GM12878 (cell line): ENCODE results near the gene BRD1. TPM values are rescaled to one million over a fixed set of nuclear protein-coding genes. Genes with fewer than 3 reads are reported as not detected.

Experiments used
- ATAC-seq: fragments of 200-7000 bp; cut with Tn5 transposase; 3 replicates; pipeline ENCODE4 v1.9.1; 2020; ENCODE audit warnings: mild to moderate bottlenecking, moderate library complexity
- BruUV-seq: library from RNA; stranded (reverse); fragments of 400-500 nt; replicated peaks from 2 replicates; lab custom pipeline; 2021; lab: Mats Ljungman, UMichigan
- CTCF ChIA-PET: fragments of 300-600 bp; sonication (Branson Sonifier 250); formaldehyde crosslinking; extraction: SDS; loops from one replicate; lab custom pipeline; 2021; ENCODE audit warnings: inconsistent platforms; lab: Yijun Ruan, JAX
- POLR2A ChIA-PET: fragments of 350-600 bp; formaldehyde crosslinking; extraction: SDS; loops from one replicate; lab custom pipeline; 2021; ENCODE audit warnings: inconsistent platforms; lab: Charles Lee
- RAD21 ChIA-PET: fragments of 300-600 bp; sonication (Branson Sonifier 250); formaldehyde crosslinking; loops from one replicate; lab custom pipeline; 2023; ENCODE audit warnings: antibody characterized with exemption; ENCODE audit not compliant: unreplicated experiment; lab: Charles Lee
- SMC1A ChIA-PET: fragments of 300-600 bp; sonication (Branson Sonifier 250); formaldehyde crosslinking; loops from one replicate; lab custom pipeline; 2023; ENCODE audit not compliant: unreplicated experiment, uncharacterized antibody; lab: Charles Lee
- DNase-seq: peaks from one replicate; pipeline ENCODE4 v3.0.0-alpha.2; 2011; ENCODE audit warnings: low read depth, low spot score
- FAIRE-seq: peaks from 3 replicates; lab custom pipeline; 2011; peaks lifted over from hg19 to GRCh38; lab: Jason Lieb, UNC
- H2AFZ ChIP-seq: 2 replicates; pipeline ENCODE4 v1.6.0; 2011; ENCODE audit warnings: low read depth, low read length, control low read depth; ENCODE audit not compliant: control insufficient read depth
- H3K27ac ChIP-seq: 2 replicates; pipeline ENCODE4 v1.5.1; 2011; ENCODE audit warnings: control low read depth; ENCODE audit not compliant: control insufficient read depth, insufficient read depth
- H3K27me3 ChIP-seq, 2 experiments: replicated peaks in 1 of 2; 2 replicates each; pipeline versions ENCODE4 v1.6.0 to v1.6.1; 2011; ENCODE audit warnings: low read length in 1 of 2; ENCODE audit not compliant: control insufficient read depth in 2 of 2, insufficient read depth in 2 of 2
- H3K36me3 ChIP-seq, 2 experiments: 2 replicates each; pipeline ENCODE4 v1.5.1; 2011; ENCODE audit warnings: low read length in 1 of 2; ENCODE audit not compliant: control insufficient read depth in 2 of 2, insufficient read depth in 2 of 2
- H3K4me1 ChIP-seq: 2 replicates; pipeline ENCODE4 v1.6.1; 2011; ENCODE audit warnings: mild to moderate bottlenecking, low read length, moderate library complexity, mixed read lengths; ENCODE audit not compliant: control insufficient read depth, insufficient read depth
- H3K4me2 ChIP-seq: 2 replicates; pipeline ENCODE4 v1.6.0; 2011; ENCODE audit warnings: control low read depth; ENCODE audit not compliant: control insufficient read depth, insufficient read depth
- H3K4me3 ChIP-seq: fragments of 200-600 bp; sonication (generic); 2 replicates; pipeline ENCODE4 v1.5.1; 2016
- H3K79me2 ChIP-seq: 2 replicates; pipeline ENCODE4 v1.6.0; 2011; ENCODE audit warnings: low read length; ENCODE audit not compliant: control insufficient read depth, insufficient read depth
- H3K9ac ChIP-seq: 2 replicates; pipeline ENCODE4 v1.8.0; 2011; ENCODE audit warnings: low read length, control low read depth, mixed read lengths; ENCODE audit not compliant: control insufficient read depth, insufficient read depth
- H3K9me3 ChIP-seq: replicated peaks from 3 replicates; pipeline ENCODE4 v1.5.1; 2011; ENCODE audit warnings: mild to moderate bottlenecking, low read length; ENCODE audit not compliant: control insufficient read depth, insufficient read depth
- H4K20me1 ChIP-seq: 2 replicates; pipeline ENCODE4 v1.6.0; 2011; ENCODE audit not compliant: control insufficient read depth, insufficient read depth
- CUX1 ChIP-seq: IDR thresholded peaks from 2 replicates; pipeline ENCODE4 v1.6.1; 2012; ENCODE audit warnings: improper control_type of control experiment, low read depth, low read length; ENCODE audit not compliant: insufficient replicate concordance
- ELK1 ChIP-seq: IDR thresholded peaks from 2 replicates; pipeline ENCODE4 v1.6.1; 2012; ENCODE audit warnings: low read depth, low read length, improper control_type of control experiment
- EZH2 ChIP-seq: IDR thresholded peaks from 2 replicates; pipeline ENCODE4 v1.6.1; 2012; ENCODE audit warnings: low read depth, mild to moderate bottlenecking, control low read depth, inconsistent platforms, low read length, borderline replicate concordance; ENCODE audit not compliant: control insufficient read depth
- FOS ChIP-seq: IDR thresholded peaks from 3 replicates; pipeline ENCODE4 v1.6.1; 2011; ENCODE audit warnings: borderline replicate concordance; ENCODE audit not compliant: insufficient read length; ENCODE audit errors: extremely low read depth
- IKZF2 ChIP-seq, 2 experiments: fragments of 450-650 bp; IDR thresholded peaks; 2 replicates each; pipeline ENCODE4 v1.6.1; 2017; ENCODE audit warnings: mild to moderate bottlenecking in 2 of 2, moderate library complexity in 2 of 2
- MYC ChIP-seq: IDR thresholded peaks from 2 replicates; pipeline ENCODE4 v1.6.1; 2011; ENCODE audit warnings: mild to moderate bottlenecking, low read length, moderate library complexity, inconsistent platforms; ENCODE audit not compliant: insufficient read depth, insufficient replicate concordance, insufficient read length, severe bottlenecking
- NR2F1 ChIP-seq: fragments of 450-650 bp; conservative IDR thresholded peaks from 2 replicates; pipeline ENCODE4 v1.6.1; 2017; ENCODE audit warnings: mild to moderate bottlenecking
- PKNOX1 ChIP-seq: fragments of 450-650 bp; IDR thresholded peaks from 2 replicates; pipeline ENCODE4 v1.6.1; 2016; ENCODE audit warnings: mild to moderate bottlenecking
- RB1 ChIP-seq: fragments of 450-650 bp; formaldehyde crosslinking; IDR thresholded peaks from 2 replicates; pipeline ENCODE4 v1.6.1; 2017; ENCODE audit warnings: mild to moderate bottlenecking, borderline replicate concordance
- RFX5 ChIP-seq: IDR thresholded peaks from 2 replicates; pipeline ENCODE4 v1.6.1; 2011; ENCODE audit warnings: low read depth, low read length, improper control_type of control experiment
- SPI1 ChIP-seq: IDR thresholded peaks from 2 replicates; pipeline ENCODE4 v1.6.1; 2011; ENCODE audit warnings: low read depth, mild to moderate bottlenecking, low read length, moderate library complexity, borderline replicate concordance; ENCODE audit not compliant: insufficient read depth
- STAT3 ChIP-seq: IDR thresholded peaks from 2 replicates; pipeline ENCODE4 v1.6.1; 2011; ENCODE audit warnings: low read depth, low read length, improper control_type of control experiment
- SUPT20H ChIP-seq: IDR thresholded peaks from 2 replicates; pipeline ENCODE4 v1.6.1; 2011; ENCODE audit warnings: low read depth, mild to moderate bottlenecking, low read length, moderate library complexity, borderline replicate concordance; ENCODE audit not compliant: control insufficient read depth
- SUZ12 ChIP-seq: fragments of 200-600 bp; sonication (generic); IDR thresholded peaks from one replicate; pipeline ENCODE4 v1.6.1; 2018; ENCODE audit warnings: antibody characterized with exemption, mild to moderate bottlenecking; ENCODE audit not compliant: unreplicated experiment
- TCF3 ChIP-seq: IDR thresholded peaks from 2 replicates; pipeline ENCODE4 v1.6.1; 2012; ENCODE audit warnings: low read depth, mild to moderate bottlenecking, low read length, borderline replicate concordance; ENCODE audit not compliant: insufficient read depth
- WGBS: methylation state at CpG from one replicate; pipeline ENCODE4 v1.1.6; 2016; ENCODE audit warnings: low lambda C conversion rate; ENCODE audit not compliant: insufficient replicate concordance, insufficient coverage; ENCODE audit errors: missing lambda C conversion rate; 5-methylcytosine and 5-hydroxymethylcytosine counted together
- in situ Hi-C: fragments of 300-500 bp; cut with MboI; formaldehyde crosslinking; loops from 9 replicates; pipeline ENCODE4 v1.14.3; 2018; ENCODE audit warnings: mixed read lengths
- intact Hi-C: fragments of 100-400 bp; cut with micrococcal nuclease; formaldehyde crosslinking; loops from one replicate; pipeline ENCODE4 v1.14.2; 2022; ENCODE audit not compliant: unreplicated experiment
- polyA plus RNA-seq, 11 experiments: library from polyadenylated mRNA; depleted of rRNA in 4 of 11; unstranded in 6 of 11; stranded (reverse) in 5 of 11; fragments of >200 nt; fragmentation: Nextera tagmentation in 4 of 11; fragmentation: Illumina TruSeq in 1 of 11; extraction: Ambion mirVana in 4 of 11; extraction: Trizol in 1 of 11; gene quantifications; 1 replicate in 1 of 11; 2 replicates in 10 of 11; pipeline versions ENCODE4 v1.2.1 to v1.2.3, GENCODE V29; 2011 to 2016; ENCODE audit warnings: inconsistent platforms in 2 of 11, missing spikeins in 2 of 11, low read depth in 1 of 11
- total RNA-seq, 4 experiments: library from RNA; depleted of rRNA in 3 of 4; stranded (reverse); fragments of >200 nt in 3 of 4; fragmentation: Illumina TruSeq in 1 of 4; extraction: Trizol in 1 of 4; gene quantifications; 2 replicates each; pipeline versions ENCODE4 v1.2.1 to v1.2.3, GENCODE V29; 2013 to 2021

Gene BRD1
- total and polyA plus RNA-seq, 10 of the 15 experiments (the other 5 are each of a cell fraction or from before 2014, with no cell fraction given): 0.90 to 26.4 (median 7.1) TPM

DNA sequence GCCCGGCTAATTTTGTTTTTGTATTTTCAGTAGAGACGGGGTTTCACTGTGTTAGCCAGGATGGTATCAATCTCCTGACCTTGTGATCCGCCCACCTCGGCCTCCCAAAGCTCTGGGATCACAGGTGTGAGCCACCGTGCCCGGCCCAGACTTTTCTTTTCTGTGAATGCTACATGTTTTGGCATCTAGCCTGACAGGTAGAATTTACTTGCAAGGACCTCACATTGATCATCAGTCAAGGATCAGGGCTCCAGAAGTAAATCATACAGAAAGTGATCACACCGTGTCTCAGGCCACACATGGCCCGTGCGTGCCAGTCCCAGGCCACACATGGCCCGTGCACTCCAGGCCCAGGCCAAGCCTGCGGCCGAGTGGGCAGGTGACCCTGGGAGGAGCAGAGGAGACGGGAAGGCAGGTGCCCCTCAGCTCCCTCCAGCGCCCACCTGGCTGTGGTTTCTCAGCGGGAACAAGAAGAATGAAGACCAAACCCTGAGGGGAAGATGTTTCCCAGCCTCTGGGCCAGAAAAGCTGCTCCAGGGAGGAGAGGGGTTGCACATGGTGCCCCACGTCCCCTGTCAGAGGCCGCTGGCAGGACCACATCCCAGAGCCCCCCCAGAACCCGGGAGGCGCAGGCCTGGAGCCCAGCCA, 76.2 kb downstream of the BRD1 start:
- Histone ChIP-seq H3K9me3 (no peaks in the 10 kb centered on the region; the same call in 2 of the 3 replicates), H2AFZ (no peak overlapping the region), H3K27me3 (no peaks in the 10 kb centered on the region), H3K4me3 (no peak overlapping the region), H4K20me1 (no peaks in the 10 kb centered on the region), H3K79me2 (no peaks in the 10 kb centered on the region), H3K4me1 (no peaks in the 10 kb centered on the region), H3K4me2 (no peak overlapping the region), H3K9ac (no peak overlapping the region), H3K27ac (no peak overlapping the region), H3K36me3 (no peaks in the 10 kb centered on the region)
- FAIRE-seq: no peak
- RAD21 ChIA-PET: no interaction called here
- no peak for TF ChIP-seq IKZF2 (IDR thresholded peaks at IDR 0.05)
- TF ChIP-seq SPI1: no peak
- no peak for TF ChIP-seq STAT3
- TF ChIP-seq SUZ12: no peak
- no peak for TF ChIP-seq FOS
- no peak for TF ChIP-seq CUX1
- no peak for TF ChIP-seq NR2F1
- no peak for TF ChIP-seq SUPT20H
- no peak for TF ChIP-seq MYC
- no peak for TF ChIP-seq TCF3
- TF ChIP-seq ELK1: no peak
- no peak for TF ChIP-seq EZH2
- no peak for TF ChIP-seq RFX5
- TF ChIP-seq PKNOX1: no peak
- no peak for TF ChIP-seq RB1
- WGBS: 35% methylated on average over 19 of the region's 19 CpGs
- SMC1A ChIA-PET: no interaction called here
- in situ Hi-C loops: no loop called here
- no peak for DNase-seq
- CTCF ChIA-PET: no interaction called here
- intact Hi-C loops: no loop called here
- ATAC-seq: no peak
- no TSS peak for BruUV-seq
- POLR2A ChIA-PET: no interaction called here
